PC-3 (cell line): Measurements from ENCODE around the gene EIF2AK2.

Source experiments
- EZH2 ChIP-seq: fragments of 300-600 bp; sonication (generic); IDR thresholded peaks from one replicate; pipeline ENCODE4 v1.6.1; 2017; ENCODE audit warnings: antibody characterized with exemption, mild to moderate bottlenecking, low read length; ENCODE audit not compliant: unreplicated experiment
- TF ChIP-seq, protein P1 (sequence below): fragments of 300-600 bp; sonication (generic); conservative IDR thresholded peaks from 2 replicates; pipeline ENCODE4 v1.5.1; 2017; ENCODE audit warnings: antibody characterized with exemption, low read depth, mild to moderate bottlenecking, low read length

- no peak for TF ChIP-seq EZH2
- TF ChIP-seq, protein P1, sequence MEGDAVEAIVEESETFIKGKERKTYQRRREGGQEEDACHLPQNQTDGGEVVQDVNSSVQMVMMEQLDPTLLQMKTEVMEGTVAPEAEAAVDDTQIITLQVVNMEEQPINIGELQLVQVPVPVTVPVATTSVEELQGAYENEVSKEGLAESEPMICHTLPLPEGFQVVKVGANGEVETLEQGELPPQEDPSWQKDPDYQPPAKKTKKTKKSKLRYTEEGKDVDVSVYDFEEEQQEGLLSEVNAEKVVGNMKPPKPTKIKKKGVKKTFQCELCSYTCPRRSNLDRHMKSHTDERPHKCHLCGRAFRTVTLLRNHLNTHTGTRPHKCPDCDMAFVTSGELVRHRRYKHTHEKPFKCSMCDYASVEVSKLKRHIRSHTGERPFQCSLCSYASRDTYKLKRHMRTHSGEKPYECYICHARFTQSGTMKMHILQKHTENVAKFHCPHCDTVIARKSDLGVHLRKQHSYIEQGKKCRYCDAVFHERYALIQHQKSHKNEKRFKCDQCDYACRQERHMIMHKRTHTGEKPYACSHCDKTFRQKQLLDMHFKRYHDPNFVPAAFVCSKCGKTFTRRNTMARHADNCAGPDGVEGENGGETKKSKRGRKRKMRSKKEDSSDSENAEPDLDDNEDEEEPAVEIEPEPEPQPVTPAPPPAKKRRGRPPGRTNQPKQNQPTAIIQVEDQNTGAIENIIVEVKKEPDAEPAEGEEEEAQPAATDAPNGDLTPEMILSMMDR, result no peak
These were observed 39.2 kb downstream of the EIF2AK2 start for GRCh38 chr2:37117566-37117965.
